GM21737 (cell line): Measurements from ENCODE around the gene EHMT1.

Experiments
- ATAC-seq: cut with Tn5 transposase; IDR thresholded peaks from one replicate; pipeline ENCODE4 v1.9.1; 2021; ENCODE audit warnings: mild to moderate bottlenecking, moderate library complexity; ENCODE audit not compliant: unreplicated experiment

Gene EHMT1

DNA sequence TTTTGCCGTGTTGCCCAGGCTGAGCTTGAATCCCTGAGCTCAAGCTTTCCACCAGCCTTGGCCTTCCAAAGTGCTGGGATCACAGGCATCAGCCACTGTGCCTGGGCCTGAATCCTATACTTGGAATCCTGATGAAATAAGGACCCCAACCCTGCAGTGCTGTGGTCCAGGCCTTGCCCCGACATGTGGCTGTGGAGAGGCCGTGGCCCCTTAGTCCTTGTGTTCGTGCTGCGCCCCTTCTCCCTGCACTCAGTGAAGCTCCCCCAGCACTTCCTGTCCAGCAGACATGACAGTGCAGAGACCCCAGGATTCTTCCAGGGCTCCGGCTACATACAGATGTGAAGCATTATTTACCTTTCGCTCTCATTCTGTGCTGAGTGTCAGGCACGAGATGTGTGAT, 52.9 kb downstream of the EHMT1 start:
- ATAC-seq: no peak

DNA sequence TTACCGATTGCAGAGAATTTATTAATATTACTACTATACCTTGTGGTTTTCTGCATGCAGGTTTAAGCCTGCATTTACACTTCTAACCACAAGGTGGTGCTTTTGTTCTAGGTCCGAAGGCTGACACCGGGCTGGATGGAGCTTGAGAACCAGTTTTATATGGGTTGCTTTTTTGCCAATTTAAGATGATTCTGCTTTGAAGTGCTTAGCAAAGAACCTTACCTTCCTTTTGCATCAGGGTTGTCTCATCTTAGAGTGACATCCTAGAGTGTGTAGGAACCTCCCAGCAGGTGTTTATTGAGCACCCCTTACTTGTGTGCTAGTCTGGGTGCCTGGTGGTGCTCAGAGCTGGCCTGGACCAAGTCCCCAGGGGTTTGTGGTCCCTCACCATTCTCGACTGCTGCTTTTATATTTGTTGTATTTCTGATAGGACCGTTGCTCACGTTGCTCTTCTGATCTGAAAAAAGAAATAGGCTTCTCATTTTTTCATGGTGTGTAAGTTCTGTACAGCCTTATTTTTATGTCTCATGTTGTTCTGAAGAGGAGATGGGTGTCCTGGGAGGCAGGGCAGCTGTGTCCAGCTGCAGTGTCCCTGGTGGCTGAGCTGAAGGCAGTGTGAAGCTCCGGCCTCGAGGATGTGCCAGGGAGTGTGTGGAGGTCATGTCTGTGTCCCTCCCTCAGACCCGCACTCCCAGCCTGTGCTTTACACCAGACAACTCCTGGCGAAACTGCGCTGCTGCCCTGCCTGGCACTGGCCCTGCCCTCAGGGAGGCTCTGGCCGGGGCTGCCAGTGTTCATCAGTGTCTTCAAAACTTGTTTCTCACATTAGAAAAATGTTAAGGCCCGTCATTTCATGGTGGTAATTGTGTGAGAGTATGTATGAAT, 54.3 kb downstream of the EHMT1 start:
- peak; percentile 60 for ATAC-seq

DNA sequence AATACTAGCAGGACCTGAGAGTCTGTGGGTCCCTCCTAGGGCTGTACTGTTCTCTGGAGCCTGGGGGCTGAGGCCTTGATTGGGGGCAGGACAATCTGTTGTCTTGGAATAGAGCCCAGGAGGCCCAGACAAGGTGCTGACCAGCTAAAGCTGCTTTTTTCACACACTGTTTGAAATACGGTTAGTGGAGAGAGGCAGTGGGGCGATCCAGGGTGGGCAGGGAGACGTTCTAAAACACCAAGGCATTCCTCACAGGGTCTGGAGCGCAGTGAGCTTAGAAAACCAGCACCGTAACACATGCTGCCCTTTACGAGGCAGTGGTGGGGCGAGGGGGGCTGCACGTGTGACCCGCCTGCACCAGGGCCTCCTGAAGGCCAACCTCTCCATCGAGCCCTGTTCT, 55.1 kb downstream of the EHMT1 start:
- no peak for ATAC-seq

DNA sequence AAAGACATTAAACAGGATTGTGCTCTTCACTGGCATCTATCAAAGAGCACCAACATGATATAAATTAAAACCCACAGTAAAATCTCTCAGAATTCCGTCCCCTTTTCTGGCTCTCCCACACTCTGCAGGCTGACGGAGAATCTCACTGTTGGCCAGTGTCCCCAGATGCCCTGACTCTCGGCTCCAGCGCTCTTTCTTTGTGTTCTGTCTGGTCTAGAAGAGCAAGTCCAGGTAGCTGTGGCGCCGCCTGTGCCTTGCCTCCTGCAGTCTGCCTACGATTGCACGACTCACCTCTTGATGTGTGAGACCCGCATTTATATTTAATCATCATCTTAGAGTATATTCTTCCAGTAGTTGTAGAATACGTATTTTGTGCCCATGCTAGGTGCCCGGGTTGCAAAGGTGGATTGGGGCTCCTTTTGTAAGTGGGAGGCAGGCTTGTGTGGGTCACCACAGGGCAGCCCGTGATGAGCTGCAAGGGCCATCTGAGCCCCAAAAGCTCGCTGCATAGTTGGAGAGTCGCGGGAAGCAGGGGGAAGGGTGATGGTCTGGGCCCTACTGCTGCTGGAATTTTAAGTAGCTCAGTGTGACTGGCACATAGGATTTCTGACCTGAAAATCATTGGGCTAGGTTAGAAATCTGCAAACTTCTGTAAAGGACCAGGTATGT, 55.6 kb downstream of the EHMT1 start:
- no peak for ATAC-seq

DNA sequence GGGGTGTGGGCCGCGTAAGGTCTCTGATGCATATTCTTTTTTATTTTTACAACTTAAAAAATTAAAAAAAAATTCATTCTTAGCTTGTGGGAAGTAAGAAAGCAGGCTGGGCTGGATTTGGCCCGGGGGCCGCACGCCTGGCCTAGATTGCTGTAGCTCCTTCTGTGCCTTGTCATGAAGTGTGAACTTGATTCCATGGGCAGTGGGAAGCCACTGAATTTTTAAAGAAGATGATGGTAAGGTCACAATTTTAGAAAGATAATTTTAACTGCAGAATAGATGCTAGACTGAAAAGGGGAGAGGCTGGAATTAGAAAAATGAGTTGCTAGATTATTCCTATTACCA, 56.1 kb downstream of the EHMT1 start:
- no peak for ATAC-seq

DNA sequence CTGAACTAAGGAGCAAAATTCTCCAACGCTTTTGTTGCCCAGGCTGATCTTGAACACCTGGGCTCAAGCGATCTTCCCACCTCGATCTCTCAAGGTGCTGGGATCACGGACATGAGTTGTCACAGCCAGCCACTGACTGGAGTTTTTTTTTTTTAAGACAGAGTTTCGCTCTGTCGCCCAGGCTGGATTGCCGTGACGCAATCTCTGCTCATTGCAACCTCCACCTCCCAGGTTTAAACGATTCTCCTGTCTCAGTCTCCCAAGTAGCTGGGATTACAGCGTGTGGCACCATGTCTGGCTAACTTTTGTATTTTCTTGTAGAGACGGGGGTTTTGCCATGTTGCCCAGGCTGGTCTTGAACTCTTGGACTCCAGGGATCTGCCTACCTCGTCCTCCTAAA, 58.2 kb downstream of the EHMT1 start:
- no peak for ATAC-seq

DNA sequence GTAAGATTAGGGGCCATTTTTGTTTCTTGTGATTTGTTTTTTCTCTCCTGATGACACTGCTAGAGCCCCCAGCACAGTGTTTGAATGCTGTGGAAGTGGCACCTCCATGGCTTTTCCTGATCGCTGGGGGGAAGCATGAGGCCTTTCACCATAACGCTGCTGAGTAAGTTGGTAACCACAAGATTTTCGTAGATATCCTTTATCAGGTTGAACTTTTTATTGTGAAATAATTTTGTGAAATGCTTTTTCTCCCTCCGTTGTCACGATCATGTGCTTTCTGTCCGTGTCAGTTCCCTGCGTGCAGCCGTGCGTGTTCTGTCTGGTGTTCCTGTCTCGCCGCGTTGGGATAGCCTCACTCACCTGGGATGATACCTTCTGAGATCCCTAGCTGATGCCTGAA, 59.4 kb downstream of the EHMT1 start:
- no peak for ATAC-seq

DNA sequence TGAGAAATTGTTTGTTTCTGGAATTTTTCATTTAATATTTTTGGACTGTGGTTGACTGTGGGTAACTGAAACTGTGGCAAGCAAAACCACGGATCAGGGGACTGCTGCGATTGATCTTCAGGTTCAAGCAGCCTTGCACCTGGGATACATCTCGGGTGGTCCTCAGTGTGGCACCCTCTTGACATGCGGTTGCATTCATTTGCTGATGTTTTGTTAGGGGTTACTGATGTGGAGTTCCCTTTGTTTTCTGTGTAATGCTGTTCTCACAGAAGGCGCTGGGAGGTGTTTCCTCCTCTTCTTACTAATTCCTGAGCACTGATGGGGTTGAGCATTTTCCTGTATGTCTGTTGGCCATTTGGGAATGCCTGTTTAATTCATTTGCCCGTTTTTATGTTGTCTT, 60.4 kb downstream of the EHMT1 start:
- no peak for ATAC-seq

DNA sequence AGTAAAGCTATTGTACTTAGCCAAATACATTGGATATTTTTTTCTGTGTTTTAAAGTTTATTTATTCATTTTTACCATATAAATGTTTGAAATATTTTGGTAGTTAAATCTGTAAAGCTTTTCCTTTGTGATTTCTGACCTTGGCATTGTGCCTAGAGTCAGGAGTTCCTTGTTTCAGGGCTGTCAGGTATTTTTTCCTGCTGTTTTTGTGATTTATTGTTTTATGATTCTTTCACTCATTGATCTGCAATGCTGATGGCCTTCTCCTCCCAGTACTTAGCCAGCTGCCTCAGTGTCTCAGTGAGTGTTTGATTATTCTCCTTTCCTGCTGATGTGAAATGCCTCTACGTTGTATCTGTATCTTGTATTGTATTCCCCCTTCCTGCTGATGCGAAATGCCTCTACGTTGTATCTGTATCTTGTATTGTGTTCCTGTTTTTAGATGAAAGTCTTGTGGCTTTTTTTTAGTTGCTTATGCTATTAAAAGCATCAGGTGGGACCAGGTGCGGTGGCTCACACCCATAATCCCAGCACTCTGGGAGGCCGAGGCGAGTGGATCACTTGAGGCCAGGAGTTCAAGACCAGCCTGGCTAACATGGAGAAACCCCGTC, 61.0 kb downstream of the EHMT1 start:
- ATAC-seq: no peak

DNA sequence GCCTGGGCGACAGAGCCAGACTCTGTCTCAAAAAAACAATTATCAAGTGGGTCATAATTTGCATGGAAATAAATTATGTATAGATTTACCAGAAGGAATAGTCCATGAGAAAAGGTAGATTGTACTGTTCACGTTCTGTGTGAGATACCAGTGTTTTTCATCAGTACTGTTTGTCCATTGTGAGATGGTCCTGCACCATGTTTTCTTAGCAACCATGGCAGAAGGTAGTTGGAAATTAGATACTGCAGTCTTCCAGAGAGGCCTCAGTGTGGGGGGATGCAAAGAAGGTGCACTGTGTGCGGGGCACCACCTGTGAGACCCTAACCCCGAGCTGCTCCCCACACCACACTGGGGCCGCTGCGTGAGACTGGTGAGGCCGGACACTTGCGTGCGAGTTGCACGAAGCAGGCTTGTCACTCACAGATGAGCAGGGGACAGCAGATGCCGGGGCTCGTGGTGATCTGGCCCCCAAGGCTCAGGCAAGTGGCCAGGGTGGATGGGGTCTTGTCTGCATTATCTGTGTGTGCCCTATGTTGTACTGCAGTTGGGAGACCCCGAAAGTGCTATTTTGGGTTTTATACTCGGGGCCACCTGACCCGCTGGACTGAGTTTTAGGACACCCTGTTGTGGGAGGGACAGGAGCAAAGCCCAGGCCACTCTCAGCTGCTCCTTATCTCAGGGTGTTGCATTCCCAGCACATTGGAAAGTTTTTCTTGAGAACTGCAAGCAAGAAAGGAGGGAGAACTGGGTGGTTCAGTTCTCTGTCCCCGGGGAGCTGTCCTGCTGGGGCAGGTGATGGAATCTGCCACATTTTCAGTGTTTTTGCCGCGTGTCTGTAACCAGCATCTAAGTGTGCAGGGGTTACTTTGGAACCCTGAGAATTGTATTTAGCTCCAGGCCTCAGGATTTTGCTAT, 61.9 kb downstream of the EHMT1 start:
- no peak for ATAC-seq

DNA sequence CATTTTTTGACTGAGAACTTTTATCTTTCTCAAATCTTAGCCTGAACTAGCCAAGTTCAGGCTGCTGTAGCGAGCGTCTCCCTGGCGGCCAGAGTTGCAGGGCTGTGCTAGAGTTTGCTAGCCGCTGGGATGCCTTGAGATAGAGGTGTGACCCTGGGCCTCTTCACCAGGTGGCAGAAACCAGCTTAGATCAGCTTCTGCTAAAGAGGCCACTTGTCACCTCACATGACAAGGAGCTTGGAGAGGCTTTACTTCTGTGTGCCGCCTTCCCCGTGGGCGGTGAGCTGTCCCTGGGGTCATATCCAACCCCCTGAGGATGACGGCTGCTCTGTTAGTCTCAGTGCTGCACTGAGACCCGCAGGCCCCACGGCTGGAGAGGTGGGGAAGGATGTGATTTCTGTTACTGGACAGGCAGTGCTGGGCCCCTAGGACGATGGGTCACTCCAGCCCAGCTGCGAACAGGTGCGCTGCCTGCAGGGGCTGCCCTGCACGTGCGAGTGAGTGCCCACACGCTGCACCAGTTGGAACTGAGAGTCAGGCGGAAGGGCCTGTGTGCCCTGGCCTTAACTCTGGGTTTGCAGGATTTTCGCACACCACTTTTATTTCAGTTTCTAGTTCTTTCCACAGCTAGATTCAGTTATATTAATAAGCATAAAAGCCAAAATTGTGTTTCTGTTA, 63.8 kb downstream of the EHMT1 start:
- no peak for ATAC-seq

DNA sequence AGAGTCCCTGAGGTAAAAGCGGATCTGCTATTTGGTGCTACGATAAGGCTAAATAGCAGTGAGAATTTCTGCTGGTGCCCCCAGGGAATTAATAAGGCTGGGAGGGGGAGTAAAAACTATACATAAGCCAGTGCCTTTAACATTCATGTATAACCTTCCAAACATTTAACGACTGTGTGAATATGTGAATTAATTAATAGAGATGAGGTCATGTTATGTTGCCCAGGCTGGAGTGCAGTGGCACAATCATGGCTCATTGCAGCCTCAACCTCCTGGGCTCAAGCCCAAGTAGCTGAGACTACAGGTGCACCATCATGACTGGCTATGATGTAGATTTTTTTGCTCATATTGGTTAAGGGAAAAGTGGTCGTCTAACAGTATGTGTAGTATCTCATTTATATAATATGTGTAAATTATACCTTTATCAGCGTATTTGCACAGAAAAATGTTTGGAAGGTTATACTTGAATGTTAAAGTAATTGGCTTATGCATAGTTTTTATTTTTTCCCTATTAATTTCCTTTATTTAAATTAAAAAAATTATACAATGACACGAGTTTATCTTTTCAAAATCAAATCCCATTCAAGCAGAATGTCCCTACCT, 64.6 kb downstream of the EHMT1 start:
- no peak for ATAC-seq

DNA sequence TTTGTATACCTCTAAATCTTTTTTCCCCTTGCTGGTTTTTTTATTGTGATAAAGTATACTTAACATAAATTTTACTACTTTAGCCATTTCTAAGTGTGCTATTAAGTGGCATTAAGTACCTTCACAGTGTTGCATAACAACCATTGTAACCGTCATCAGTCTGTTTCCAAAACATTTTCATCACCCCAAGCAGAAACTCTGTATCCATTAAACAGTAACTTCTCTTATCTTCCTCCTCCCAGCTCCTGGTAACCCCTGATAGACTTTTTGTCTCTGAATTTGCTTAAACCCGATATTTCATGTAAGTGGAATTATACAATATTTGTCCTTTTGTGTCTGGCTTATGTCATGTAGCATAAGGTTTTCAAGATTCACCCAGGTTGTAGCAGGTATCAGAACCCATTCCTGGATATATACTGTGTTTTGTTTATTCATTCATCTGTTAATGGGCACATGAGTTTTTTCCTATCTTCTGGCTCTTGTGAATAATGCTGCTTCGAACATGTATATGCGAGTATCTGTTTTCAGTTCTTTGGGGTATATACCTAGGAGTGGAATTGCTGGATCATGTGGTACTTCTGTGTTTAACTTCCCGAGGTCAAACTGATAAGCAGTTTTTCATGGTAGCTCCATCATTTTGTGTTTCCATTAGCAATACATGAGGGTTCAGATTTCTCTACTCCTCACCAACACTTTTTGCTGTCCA, 66.4 kb downstream of the EHMT1 start:
- ATAC-seq: no peak

DNA sequence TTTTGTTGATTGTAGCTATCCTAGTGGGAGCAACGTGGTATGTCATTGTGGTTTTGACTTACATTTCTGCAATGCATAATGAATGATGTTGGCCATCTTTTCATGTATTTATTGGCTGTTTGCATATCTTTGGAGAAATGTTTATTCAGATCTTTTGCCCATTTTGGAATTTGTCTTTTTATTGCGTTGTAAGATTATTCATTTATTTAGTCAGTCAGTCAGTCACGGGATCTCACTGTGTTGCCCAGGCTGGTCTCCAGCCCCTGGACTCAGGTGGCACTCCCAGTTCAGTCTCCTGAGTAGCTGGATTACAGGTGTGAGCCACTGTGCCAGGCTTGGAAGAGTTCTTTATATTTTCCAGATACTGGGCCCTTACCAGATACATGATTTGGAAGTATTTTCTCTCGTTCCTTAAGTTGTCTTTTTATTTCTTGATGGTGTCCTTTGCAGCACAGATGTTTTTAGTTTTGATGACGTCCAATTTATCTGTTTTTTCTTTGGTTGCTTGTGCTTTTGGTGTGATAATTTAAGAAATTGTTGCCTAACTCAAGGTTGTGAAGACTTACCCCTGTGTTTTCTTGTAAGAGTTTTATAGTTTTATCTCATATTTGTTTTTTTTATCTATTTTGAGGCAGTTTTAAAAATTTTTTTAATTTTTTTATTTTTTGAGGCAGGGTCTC, 67.1 kb downstream of the EHMT1 start:
- no peak for ATAC-seq

DNA sequence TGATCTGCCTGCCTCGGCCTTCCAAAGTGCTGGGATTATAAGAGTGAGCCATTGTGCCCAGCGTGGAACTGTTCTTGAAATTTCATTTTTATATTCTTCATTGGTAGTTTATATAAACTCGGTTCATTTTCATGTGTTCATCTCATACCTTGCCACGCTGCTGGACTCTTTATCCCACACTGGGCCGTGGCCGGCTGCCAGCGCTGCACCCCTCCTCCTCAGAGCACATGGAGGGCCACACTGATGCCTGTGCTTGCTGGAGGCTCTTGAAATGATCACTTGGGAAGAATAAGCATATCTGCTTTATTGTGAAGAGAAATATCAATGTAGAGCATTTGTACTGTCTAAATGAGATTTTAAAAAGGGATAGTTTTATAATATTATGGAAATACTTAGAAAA, 69.5 kb downstream of the EHMT1 start:
- ATAC-seq: no peak

DNA sequence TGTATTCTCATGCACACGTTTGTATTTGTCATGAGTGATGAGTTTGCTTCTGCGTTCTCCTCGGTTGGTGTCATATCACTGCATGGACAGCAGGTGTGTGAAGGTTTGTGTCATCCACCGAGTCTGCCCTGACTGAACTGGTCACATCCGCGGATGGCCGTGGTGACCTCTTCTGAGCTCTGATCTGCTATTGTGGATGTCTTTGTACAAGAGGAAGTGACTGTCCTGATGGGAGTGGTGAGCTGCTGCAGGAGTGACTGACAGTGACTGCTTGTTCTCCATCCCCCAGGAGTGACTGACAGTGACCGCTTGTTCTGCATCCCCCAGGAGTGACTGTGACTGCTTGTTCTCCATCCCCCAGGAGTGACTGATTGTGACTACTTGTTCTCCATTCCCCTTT, 69.9 kb downstream of the EHMT1 start:
- ATAC-seq: no peak

DNA sequence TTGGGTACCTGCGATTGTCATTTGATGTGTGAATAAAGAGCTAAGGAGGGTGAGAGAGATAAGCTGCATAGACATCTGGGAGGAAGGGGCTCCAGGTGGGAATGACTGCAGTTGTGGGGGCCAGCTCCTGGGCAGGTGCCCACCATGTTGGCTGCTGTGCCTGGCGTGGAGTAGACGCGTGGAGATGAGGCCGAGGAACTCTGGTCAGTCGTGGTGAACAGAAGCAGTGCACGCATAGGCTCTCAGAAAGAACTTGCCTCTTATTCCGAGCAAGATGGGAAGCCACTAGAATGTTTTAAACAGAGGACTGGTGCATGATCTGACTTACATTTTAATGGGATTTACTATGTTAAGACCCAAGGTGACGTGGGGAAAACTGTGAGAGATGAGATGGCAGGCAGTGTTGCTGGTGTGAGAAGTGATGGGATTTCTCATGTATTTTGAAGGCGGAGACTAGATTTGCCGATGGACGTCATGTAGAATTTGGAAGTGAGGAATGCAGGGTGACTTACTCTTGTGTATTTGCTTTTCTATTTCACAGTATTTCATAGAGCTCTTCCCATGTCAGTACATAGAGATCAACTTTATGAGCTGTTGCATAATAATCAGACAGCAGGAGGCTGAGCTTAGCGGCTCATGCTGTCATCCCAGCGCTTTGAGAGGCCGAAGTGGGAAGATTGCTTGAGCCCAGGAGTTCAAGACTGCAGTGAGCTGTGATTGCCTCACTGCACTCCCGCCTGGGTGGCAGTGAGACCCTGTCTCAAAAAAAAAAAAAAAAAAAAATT, 71.1 kb downstream of the EHMT1 start:
- no peak for ATAC-seq

DNA sequence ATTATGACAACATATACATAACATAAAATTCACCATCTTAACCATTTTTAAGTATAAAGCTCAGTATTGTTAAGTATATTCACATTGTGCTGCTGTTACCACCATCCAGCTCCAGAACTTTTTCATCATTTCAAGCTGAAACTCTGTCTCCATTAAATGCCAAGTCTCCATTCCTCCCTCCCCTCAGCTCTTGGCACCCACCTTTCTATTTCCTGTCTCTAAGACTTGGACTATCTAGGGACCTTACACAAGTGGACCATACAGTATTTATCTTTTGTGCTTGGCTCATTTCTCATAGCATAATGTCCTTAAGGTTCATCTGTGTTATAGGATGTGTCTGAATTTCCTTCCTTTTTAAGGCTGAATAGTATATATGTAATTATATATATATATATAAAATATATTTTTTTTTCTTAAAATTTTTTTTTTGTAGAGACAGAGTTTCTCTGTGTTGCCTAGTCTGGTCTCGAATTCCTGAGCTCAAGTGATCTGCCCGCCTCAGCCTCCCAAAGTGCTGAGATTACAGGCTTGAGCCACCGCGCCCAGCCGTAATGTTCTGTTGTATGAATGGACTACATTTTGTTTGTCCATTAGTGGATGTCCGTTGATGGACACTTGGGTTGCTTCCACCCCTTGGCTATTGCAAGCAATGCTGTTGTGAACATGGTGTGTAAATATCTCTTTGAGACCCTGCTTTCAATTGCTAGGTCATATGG, 72.3 kb downstream of the EHMT1 start:
- ATAC-seq: no peak
